Muscle of leg (tissue), 11 donors: ENCODE results near the gene PRKACB. TPM values are rescaled to one million over a fixed set of nuclear protein-coding genes. Genes with fewer than 3 reads are reported as not detected.

Experiments used
- DNase-seq: peaks from one replicate; pipeline ENCODE4 v3.0.0; 2013
- H3K27ac ChIP-seq: one replicate; pipeline ENCODE4 v1.5.1; 2013; ENCODE audit warnings: mild to moderate bottlenecking, low read length, control low read depth
- H3K27me3 ChIP-seq: one replicate; pipeline ENCODE4 v1.6.1; 2013; ENCODE audit warnings: low read length; ENCODE audit not compliant: control insufficient read depth, insufficient read depth
- H3K36me3 ChIP-seq: one replicate; pipeline ENCODE4 v1.6.1; 2013; ENCODE audit warnings: low read length; ENCODE audit not compliant: control insufficient read depth, insufficient read depth
- H3K4me1 ChIP-seq: one replicate; pipeline ENCODE4 v1.6.1; 2013; ENCODE audit warnings: low read length; ENCODE audit not compliant: control insufficient read depth, insufficient read depth
- H3K4me3 ChIP-seq: one replicate; pipeline ENCODE4 v1.5.1; 2013; ENCODE audit warnings: low read length, control low read depth
- H3K9me3 ChIP-seq: replicated peaks from 2 replicates; pipeline ENCODE4 v1.6.1; 2013; ENCODE audit warnings: low read depth, low read length; ENCODE audit not compliant: control insufficient read depth
- WGBS: methylation state at CpG from one replicate; pipeline ENCODE4 v1.1.5; 2013; ENCODE audit warnings: missing lambda C conversion rate; ENCODE audit not compliant: insufficient coverage; 5-methylcytosine and 5-hydroxymethylcytosine counted together
- polyA plus RNA-seq, 8 donors: library from polyadenylated mRNA; unstranded; fragments of 120-200 nt; gene quantifications; one replicate each; pipeline versions ENCODE4 v1.2.1 to v1.2.3, GENCODE V29; 2013; ENCODE audit warnings: inconsistent platforms in 1 of 8, low replicate concordance in 1 of 8; ENCODE audit not compliant: insufficient read length in 8 of 8, insufficient read depth in 1 of 8
- total RNA-seq: library from RNA; stranded (reverse); fragments of 120-200 nt; gene quantifications from one replicate; pipeline ENCODE4 v1.2.4, GENCODE V29; 2013

PRKACB gene
- total and polyA plus RNA-seq, 9 donors, result 17.5 to 30.1 (median 21.4) TPM

- no peak for DNase-seq
Measured at GRCh38 chr1:84259989-84260388, 115.9 kb downstream of the PRKACB start.

GRCh38 chr1:84260852-84261518 lies 116.9 kb downstream of the PRKACB start:
- Histone ChIP-seq H3K27ac (no peak overlapping the region), H3K36me3 (no peaks in the 10 kb centered on the region), H3K4me1 (no peaks in the 10 kb centered on the region), H3K27me3 (no peaks in the 10 kb centered on the region), H3K4me3 (no peak overlapping the region), H3K9me3 (no peaks in the 10 kb centered on the region)
- WGBS, result no CpG with 5 or more reads among the region's 3 CpGs
- DNase-seq, result no peak

More at GRCh38 chr1:84259989-84260388, 115.9 kb downstream of the PRKACB start:
- H3K4me3 ChIP-seq, result no peak overlapping the region
- WGBS, result 100% methylated on average over 1 of the region's 2 CpGs
- no peaks in the 10 kb centered on the region for H3K4me1 ChIP-seq
- no peaks in the 10 kb centered on the region for H3K27me3 ChIP-seq
- no peaks in the 10 kb centered on the region for H3K9me3 ChIP-seq
- no peak overlapping the region for H3K27ac ChIP-seq
- H3K36me3 ChIP-seq, result no peaks in the 10 kb centered on the region

GRCh38 chr1:84264961-84265360 lies 120.9 kb downstream of the PRKACB start:
- 27% methylated on average over 2 of the region's 2 CpGs for WGBS
- Histone ChIP-seq H3K27ac (no peak overlapping the region), H3K36me3 (no peaks in the 10 kb centered on the region), H3K27me3 (no peaks in the 10 kb centered on the region), H3K4me3 (no peak overlapping the region), H3K9me3 (no peaks in the 10 kb centered on the region), H3K4me1 (no peaks in the 10 kb centered on the region)
- DNase-seq, result no peak

- WGBS, result no CpG with 5 or more reads among the region's 3 CpGs
- Histone ChIP-seq H3K36me3 (no peaks in the 10 kb centered on the region), H3K27ac (no peak overlapping the region), H3K27me3 (no peaks in the 10 kb centered on the region), H3K4me3 (no peak overlapping the region), H3K9me3 (no peaks in the 10 kb centered on the region), H3K4me1 (no peaks in the 10 kb centered on the region)
- DNase-seq, result no peak
Measured at GRCh38 chr1:84265867-84266266, 121.8 kb downstream of the PRKACB start.

- Histone ChIP-seq H3K36me3 (no peaks in the 10 kb centered on the region), H3K4me1 (peaks cover 3% of the 10 kb centered on the region), H3K27me3 (no peaks in the 10 kb centered on the region), H3K4me3 (no peak overlapping the region), H3K9me3 (no peaks in the 10 kb centered on the region), H3K27ac (no peak overlapping the region)
- WGBS, result 56% methylated on average over 1 of the region's 1 CpG
- DNase-seq, result no peak
Measured at GRCh38 chr1:84266748-84267147, 122.7 kb downstream of the PRKACB start.

GRCh38 chr1:84267476-84267875 lies 123.4 kb downstream of the PRKACB start:
- Histone ChIP-seq H3K36me3 (no peaks in the 10 kb centered on the region), H3K9me3 (no peaks in the 10 kb centered on the region), H3K27me3 (no peaks in the 10 kb centered on the region), H3K4me1 (peaks cover 3% of the 10 kb centered on the region), H3K27ac (no peak overlapping the region), H3K4me3 (no peak overlapping the region)
- DNase-seq, result no peak

- no peaks in the 10 kb centered on the region for H3K9me3 ChIP-seq
- no peaks in the 10 kb centered on the region for H3K27me3 ChIP-seq
- no peaks in the 10 kb centered on the region for H3K36me3 ChIP-seq
- H3K4me1 ChIP-seq, result peaks cover 3% of the 10 kb centered on the region
- no peak for DNase-seq
- no peak overlapping the region for H3K27ac ChIP-seq
- H3K4me3 ChIP-seq, result no peak overlapping the region
- WGBS, result no CpG with 5 or more reads among the region's 1 CpG
Measured at GRCh38 chr1:84268346-84268745, 124.3 kb downstream of the PRKACB start.

GRCh38 chr1:84269306-84269705 lies 125.2 kb downstream of the PRKACB start:
- no CpG with 5 or more reads among the region's 2 CpGs for WGBS

GRCh38 chr1:84271441-84272151 lies 127.5 kb downstream of the PRKACB start:
- Histone ChIP-seq H3K27me3 (no peaks in the 10 kb centered on the region), H3K27ac (peak overlapping the region; percentile 47), H3K36me3 (no peaks in the 10 kb centered on the region), H3K4me1 (peaks cover 3% of the 10 kb centered on the region), H3K9me3 (no peaks in the 10 kb centered on the region), H3K4me3 (no peak overlapping the region)
- peak; percentile 35 for DNase-seq
- 10% methylated on average over 5 of the region's 6 CpGs for WGBS

More at GRCh38 chr1:84269306-84269705, 125.2 kb downstream of the PRKACB start:
- Histone ChIP-seq H3K9me3 (no peaks in the 10 kb centered on the region), H3K4me1 (peaks cover 3% of the 10 kb centered on the region), H3K4me3 (no peak overlapping the region), H3K27ac (no peak overlapping the region), H3K36me3 (no peaks in the 10 kb centered on the region), H3K27me3 (no peaks in the 10 kb centered on the region)
- DNase-seq, result no peak

GRCh38 chr1:84272401-84272800 lies 128.3 kb downstream of the PRKACB start:
- peaks cover 3% of the 10 kb centered on the region for H3K4me1 ChIP-seq
- no peaks in the 10 kb centered on the region for H3K27me3 ChIP-seq
- no peak for DNase-seq
- WGBS, result no CpG with 5 or more reads among the region's 1 CpG
- no peak overlapping the region for H3K4me3 ChIP-seq
- no peaks in the 10 kb centered on the region for H3K9me3 ChIP-seq
- H3K27ac ChIP-seq, result no peak overlapping the region
- no peaks in the 10 kb centered on the region for H3K36me3 ChIP-seq
